GM12872 (cell line): Measurements from ENCODE around the gene LDHAL6B.

Source experiments
- CTCF ChIP-seq: IDR thresholded peaks from 3 replicates; pipeline ENCODE4 v1.5.1; 2011; ENCODE audit warnings: low read depth, mild to moderate bottlenecking, low read length, moderate library complexity; ENCODE audit not compliant: insufficient read depth

The LDHAL6B gene

GRCh38 chr15:59196416-59196815 is 10.2 kb upstream of the LDHAL6B start:
- TF ChIP-seq CTCF = no peak

- no peak for TF ChIP-seq CTCF
These were observed 9.2 kb upstream of the LDHAL6B start for GRCh38 chr15:59197454-59197853.

GRCh38 chr15:59199626-59200465 is 6.8 kb upstream of the LDHAL6B start:
- TF ChIP-seq CTCF = no peak

- TF ChIP-seq CTCF = no peak
These were observed 6.1 kb upstream of the LDHAL6B start for GRCh38 chr15:59200560-59200959.

GRCh38 chr15:59203008-59203407 is 3.6 kb upstream of the LDHAL6B start:
- TF ChIP-seq CTCF = no peak

- TF ChIP-seq CTCF = no peak
These were observed 3.0 kb upstream of the LDHAL6B start for GRCh38 chr15:59203657-59204056.

GRCh38 chr15:59205839-59206622 is 612 bp upstream of the LDHAL6B start:
- no peak for TF ChIP-seq CTCF
